ENCODE measurements around the gene GRB10. TPM values are rescaled to one million over a fixed set of nuclear protein-coding genes. Genes with fewer than 3 reads are reported as not detected.

The GRB10 gene
- total and polyA plus RNA-seq, 2 experiments from 2014 or later, result 35.0 to 154 TPM

DNA sequence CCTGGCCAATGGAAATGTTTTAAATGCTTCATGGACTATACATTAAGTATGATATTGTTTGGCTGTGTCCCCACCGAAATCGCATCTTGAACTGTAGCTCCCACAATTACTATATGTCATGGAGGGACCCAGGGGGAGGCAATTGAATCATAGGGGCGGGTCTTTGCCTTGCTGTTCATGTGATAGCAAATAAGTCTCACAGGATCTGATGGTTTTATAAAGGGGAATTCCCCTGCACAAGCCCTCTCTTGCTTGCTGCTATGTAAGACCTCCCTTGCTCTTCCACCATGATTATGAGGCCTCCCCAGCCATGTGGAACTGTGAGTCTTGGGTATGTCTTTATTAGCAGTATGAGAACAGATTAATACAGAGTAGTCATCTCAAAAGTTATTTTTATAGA lies 32.4 kb upstream of the GRB10 start:
- no peak overlapping the region for H2AFZ ChIP-seq
- TF ChIP-seq STAT1 (IDR thresholded peaks at IDR 0.05; ENCODE audit: unreplicated experiment) (no peak), CREB1 (CRISPR knock-in tag; IDR thresholded peaks at IDR 0.05; ENCODE audit: low read depth) (no peak), EZH2 (IDR thresholded peaks at IDR 0.05; ENCODE audit: low read depth, unreplicated experiment) (no peak), ZNF331 (CRISPR knock-in tag; IDR thresholded peaks at IDR 0.05; ENCODE audit: low read depth) (no peak), POLR2AphosphoS5 (IDR thresholded peaks at IDR 0.05; ENCODE audit: low read depth) (no peak), NANOG (IDR thresholded peaks at IDR 0.05; ENCODE audit: borderline replicate concordance) (no peak), ZNF114 (CRISPR knock-in tag; IDR thresholded peaks at IDR 0.05) (no peak), EZH2phosphoT487 (IDR thresholded peaks at IDR 0.05; ENCODE audit: unreplicated experiment) (no peak), JUNB (IDR thresholded peaks at IDR 0.05; ENCODE audit: unreplicated experiment) (no peak)
- TF ChIP-seq, protein P1, sequence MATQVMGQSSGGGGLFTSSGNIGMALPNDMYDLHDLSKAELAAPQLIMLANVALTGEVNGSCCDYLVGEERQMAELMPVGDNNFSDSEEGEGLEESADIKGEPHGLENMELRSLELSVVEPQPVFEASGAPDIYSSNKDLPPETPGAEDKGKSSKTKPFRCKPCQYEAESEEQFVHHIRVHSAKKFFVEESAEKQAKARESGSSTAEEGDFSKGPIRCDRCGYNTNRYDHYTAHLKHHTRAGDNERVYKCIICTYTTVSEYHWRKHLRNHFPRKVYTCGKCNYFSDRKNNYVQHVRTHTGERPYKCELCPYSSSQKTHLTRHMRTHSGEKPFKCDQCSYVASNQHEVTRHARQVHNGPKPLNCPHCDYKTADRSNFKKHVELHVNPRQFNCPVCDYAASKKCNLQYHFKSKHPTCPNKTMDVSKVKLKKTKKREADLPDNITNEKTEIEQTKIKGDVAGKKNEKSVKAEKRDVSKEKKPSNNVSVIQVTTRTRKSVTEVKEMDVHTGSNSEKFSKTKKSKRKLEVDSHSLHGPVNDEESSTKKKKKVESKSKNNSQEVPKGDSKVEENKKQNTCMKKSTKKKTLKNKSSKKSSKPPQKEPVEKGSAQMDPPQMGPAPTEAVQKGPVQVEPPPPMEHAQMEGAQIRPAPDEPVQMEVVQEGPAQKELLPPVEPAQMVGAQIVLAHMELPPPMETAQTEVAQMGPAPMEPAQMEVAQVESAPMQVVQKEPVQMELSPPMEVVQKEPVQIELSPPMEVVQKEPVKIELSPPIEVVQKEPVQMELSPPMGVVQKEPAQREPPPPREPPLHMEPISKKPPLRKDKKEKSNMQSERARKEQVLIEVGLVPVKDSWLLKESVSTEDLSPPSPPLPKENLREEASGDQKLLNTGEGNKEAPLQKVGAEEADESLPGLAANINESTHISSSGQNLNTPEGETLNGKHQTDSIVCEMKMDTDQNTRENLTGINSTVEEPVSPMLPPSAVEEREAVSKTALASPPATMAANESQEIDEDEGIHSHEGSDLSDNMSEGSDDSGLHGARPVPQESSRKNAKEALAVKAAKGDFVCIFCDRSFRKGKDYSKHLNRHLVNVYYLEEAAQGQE (IDR thresholded peaks at IDR 0.05; ENCODE audit: unreplicated experiment), result no peak
- TF ChIP-seq, protein P2, sequence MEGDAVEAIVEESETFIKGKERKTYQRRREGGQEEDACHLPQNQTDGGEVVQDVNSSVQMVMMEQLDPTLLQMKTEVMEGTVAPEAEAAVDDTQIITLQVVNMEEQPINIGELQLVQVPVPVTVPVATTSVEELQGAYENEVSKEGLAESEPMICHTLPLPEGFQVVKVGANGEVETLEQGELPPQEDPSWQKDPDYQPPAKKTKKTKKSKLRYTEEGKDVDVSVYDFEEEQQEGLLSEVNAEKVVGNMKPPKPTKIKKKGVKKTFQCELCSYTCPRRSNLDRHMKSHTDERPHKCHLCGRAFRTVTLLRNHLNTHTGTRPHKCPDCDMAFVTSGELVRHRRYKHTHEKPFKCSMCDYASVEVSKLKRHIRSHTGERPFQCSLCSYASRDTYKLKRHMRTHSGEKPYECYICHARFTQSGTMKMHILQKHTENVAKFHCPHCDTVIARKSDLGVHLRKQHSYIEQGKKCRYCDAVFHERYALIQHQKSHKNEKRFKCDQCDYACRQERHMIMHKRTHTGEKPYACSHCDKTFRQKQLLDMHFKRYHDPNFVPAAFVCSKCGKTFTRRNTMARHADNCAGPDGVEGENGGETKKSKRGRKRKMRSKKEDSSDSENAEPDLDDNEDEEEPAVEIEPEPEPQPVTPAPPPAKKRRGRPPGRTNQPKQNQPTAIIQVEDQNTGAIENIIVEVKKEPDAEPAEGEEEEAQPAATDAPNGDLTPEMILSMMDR (conservative IDR thresholded peaks at IDR 0.05; ENCODE audit: low read depth in 2 of 2), result no peak
- TF ChIP-seq, protein P3, sequence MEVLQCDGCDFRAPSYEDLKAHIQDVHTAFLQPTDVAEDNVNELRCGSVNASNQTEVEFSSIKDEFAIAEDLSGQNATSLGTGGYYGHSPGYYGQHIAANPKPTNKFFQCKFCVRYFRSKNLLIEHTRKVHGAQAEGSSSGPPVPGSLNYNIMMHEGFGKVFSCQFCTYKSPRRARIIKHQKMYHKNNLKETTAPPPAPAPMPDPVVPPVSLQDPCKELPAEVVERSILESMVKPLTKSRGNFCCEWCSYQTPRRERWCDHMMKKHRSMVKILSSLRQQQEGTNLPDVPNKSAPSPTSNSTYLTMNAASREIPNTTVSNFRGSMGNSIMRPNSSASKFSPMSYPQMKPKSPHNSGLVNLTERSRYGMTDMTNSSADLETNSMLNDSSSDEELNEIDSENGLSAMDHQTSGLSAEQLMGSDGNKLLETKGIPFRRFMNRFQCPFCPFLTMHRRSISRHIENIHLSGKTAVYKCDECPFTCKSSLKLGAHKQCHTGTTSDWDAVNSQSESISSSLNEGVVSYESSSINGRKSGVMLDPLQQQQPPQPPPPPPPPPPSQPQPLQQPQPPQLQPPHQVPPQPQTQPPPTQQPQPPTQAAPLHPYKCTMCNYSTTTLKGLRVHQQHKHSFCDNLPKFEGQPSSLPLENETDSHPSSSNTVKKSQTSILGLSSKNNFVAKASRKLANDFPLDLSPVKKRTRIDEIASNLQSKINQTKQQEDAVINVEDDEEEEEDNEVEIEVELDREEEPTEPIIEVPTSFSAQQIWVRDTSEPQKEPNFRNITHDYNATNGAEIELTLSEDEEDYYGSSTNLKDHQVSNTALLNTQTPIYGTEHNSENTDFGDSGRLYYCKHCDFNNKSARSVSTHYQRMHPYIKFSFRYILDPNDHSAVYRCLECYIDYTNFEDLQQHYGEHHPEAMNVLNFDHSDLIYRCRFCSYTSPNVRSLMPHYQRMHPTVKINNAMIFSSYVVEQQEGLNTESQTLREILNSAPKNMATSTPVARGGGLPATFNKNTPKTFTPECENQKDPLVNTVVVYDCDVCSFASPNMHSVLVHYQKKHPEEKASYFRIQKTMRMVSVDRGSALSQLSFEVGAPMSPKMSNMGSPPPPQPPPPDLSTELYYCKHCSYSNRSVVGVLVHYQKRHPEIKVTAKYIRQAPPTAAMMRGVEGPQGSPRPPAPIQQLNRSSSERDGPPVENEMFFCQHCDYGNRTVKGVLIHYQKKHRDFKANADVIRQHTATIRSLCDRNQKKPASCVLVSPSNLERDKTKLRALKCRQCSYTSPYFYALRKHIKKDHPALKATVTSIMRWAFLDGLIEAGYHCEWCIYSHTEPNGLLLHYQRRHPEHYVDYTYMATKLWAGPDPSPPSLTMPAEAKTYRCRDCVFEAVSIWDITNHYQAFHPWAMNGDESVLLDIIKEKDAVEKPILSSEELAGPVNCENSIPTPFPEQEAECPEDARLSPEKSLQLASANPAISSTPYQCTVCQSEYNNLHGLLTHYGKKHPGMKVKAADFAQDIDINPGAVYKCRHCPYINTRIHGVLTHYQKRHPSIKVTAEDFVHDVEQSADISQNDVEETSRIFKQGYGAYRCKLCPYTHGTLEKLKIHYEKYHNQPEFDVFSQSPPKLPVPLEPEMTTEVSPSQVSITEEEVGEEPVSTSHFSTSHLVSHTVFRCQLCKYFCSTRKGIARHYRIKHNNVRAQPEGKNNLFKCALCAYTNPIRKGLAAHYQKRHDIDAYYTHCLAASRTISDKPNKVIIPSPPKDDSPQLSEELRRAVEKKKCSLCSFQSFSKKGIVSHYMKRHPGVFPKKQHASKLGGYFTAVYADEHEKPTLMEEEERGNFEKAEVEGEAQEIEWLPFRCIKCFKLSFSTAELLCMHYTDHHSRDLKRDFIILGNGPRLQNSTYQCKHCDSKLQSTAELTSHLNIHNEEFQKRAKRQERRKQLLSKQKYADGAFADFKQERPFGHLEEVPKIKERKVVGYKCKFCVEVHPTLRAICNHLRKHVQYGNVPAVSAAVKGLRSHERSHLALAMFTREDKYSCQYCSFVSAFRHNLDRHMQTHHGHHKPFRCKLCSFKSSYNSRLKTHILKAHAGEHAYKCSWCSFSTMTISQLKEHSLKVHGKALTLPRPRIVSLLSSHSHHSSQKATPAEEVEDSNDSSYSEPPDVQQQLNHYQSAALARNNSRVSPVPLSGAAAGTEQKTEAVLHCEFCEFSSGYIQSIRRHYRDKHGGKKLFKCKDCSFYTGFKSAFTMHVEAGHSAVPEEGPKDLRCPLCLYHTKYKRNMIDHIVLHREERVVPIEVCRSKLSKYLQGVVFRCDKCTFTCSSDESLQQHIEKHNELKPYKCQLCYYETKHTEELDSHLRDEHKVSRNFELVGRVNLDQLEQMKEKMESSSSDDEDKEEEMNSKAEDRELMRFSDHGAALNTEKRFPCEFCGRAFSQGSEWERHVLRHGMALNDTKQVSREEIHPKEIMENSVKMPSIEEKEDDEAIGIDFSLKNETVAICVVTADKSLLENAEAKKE (CRISPR knock-in tag; IDR thresholded peaks at IDR 0.05), result no peak
- TF ChIP-seq, protein P4, sequence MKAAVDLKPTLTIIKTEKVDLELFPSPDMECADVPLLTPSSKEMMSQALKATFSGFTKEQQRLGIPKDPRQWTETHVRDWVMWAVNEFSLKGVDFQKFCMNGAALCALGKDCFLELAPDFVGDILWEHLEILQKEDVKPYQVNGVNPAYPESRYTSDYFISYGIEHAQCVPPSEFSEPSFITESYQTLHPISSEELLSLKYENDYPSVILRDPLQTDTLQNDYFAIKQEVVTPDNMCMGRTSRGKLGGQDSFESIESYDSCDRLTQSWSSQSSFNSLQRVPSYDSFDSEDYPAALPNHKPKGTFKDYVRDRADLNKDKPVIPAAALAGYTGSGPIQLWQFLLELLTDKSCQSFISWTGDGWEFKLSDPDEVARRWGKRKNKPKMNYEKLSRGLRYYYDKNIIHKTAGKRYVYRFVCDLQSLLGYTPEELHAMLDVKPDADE (IDR thresholded peaks at IDR 0.05), result no peak
- Mint-ChIP-seq H3K27me3 (ENCODE audit: insufficient read depth, low read depth, poor library complexity) (peaks cover 2% of the 10 kb centered on the region), H3K27ac (no peak overlapping the region), H3K4me1 (peaks cover 32% of the 10 kb centered on the region), H3K36me3 (ENCODE audit: low read depth) (no peaks in the 10 kb centered on the region), H3K4me3 (no peak overlapping the region), H3K9me3 (no peaks in the 10 kb centered on the region)
- ATAC-seq (no peak), DNase-seq (ENCODE audit: low spot score) (no peak)
- no peaks in the 10 kb centered on the region for H3K9me2 ChIP-seq (ENCODE audit: insufficient read depth)
- peaks cover 36% of the 10 kb centered on the region for H3K4me1 ChIP-seq (ENCODE audit: insufficient read depth)
- no peaks in the 10 kb centered on the region for H3K36me3 ChIP-seq (ENCODE audit: insufficient read depth)
- no peak overlapping the region for H3K27ac ChIP-seq (ENCODE audit: low read depth)
- H3K27me3 ChIP-seq (ENCODE audit: insufficient read depth), result no peaks in the 10 kb centered on the region
- no peak overlapping the region for H3K4me3 ChIP-seq
- no peak overlapping the region for H3K4me2 ChIP-seq
- H4K20me1 ChIP-seq (replicated peaks; ENCODE audit: insufficient read depth), result no peaks in the 10 kb centered on the region
- H3F3A ChIP-seq (replicated peaks; ENCODE audit: low read depth), result no peaks in the 10 kb centered on the region
- no peaks in the 10 kb centered on the region for H3K79me2 ChIP-seq (replicated peaks; ENCODE audit: insufficient read depth)

Data from GM23338 (cell line).